ENCODE data around the gene NFASC. TPM values are rescaled to one million over a fixed set of nuclear protein-coding genes. Genes with fewer than 3 reads are reported as not detected.

The NFASC gene
- total and polyA plus RNA-seq, 2 experiments from 2014 or later: 3.9 to 11.7 TPM

DNA sequence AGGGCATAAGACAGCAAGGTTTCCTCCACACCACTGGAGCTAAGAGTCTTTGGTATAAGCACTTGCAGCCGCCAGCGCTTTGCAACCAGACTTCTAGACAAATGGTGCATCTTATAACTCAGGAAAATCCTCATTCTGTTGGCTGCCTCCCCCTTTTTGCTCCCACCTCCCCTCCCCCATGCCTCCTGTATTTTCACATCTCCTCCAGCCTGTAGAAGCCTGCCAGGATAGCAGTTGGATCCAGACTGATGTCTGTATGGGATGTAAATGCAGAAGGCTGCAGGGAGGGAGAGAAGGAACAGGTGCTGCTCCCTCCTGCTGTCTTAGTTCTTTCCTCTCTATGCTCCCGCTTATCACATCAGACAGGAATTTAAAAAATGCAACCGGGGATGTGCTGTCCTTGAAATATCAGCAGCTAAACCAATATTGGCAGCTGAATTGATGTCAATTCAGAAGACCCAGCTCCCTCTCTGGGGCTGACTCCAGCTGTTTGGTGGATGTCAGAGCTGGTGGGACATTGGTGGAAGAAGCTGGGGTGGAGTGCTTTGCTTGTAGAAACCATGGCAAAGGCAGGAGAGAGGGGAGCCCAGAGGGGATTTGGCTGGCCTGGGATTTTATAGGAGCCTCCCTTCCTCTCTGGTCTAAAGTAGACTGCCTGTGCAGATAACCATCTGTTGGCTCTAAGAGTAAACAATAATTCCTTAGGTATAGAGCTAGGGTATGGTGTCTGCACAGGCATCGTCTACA is 53.5 kb downstream of the NFASC start:
- H3K4me1 Mint-ChIP-seq: peaks cover 77% of the 10 kb centered on the region

More for the DNA sequence above, 53.5 kb downstream of the NFASC start:
- Histone ChIP-seq H3K27ac (ENCODE audit: low read depth) (peak overlapping the region; percentile 84), H3K9me2 (ENCODE audit: insufficient read depth) (no peaks in the 10 kb centered on the region), H3K4me3 (peak overlapping the region; percentile 1; the same call in 1 of the 2 replicates), H4K20me1 (replicated peaks; ENCODE audit: insufficient read depth) (no peaks in the 10 kb centered on the region), H3K4me2 (peak overlapping the region; percentile 31; the same call in 1 of the 2 replicates), H3K36me3 (ENCODE audit: insufficient read depth) (no peaks in the 10 kb centered on the region), H2AFZ (no peak overlapping the region), H3K79me2 (replicated peaks; ENCODE audit: insufficient read depth) (no peaks in the 10 kb centered on the region), H3K4me1 (ENCODE audit: insufficient read depth) (peaks cover 76% of the 10 kb centered on the region), H3K27me3 (ENCODE audit: insufficient read depth) (no peaks in the 10 kb centered on the region), H3F3A (replicated peaks; ENCODE audit: low read depth) (no peaks in the 10 kb centered on the region; the same call in 1 of the 2 replicates)
- Mint-ChIP-seq H3K36me3 (ENCODE audit: low read depth) (no peaks in the 10 kb centered on the region), H3K27ac (peak overlapping the region; percentile 87), H3K9me3 (no peaks in the 10 kb centered on the region), H3K27me3 (ENCODE audit: insufficient read depth, low read depth, poor library complexity) (peaks cover 9% of the 10 kb centered on the region), H3K4me3 (peak overlapping the region; percentile 49)
- TF ChIP-seq EZH2phosphoT487 (IDR thresholded peaks at IDR 0.05; ENCODE audit: unreplicated experiment) (no peak), POLR2AphosphoS5 (IDR thresholded peaks at IDR 0.05; ENCODE audit: low read depth) (no peak), ZNF114 (CRISPR knock-in tag; IDR thresholded peaks at IDR 0.05) (no peak), CTCF (conservative IDR thresholded peaks at IDR 0.05; ENCODE audit: low read depth in 2 of 2) (no peak), STAT1 (IDR thresholded peaks at IDR 0.05; ENCODE audit: unreplicated experiment) (no peak), ETS1 (IDR thresholded peaks at IDR 0.05) (no peak), REST (IDR thresholded peaks at IDR 0.05; ENCODE audit: unreplicated experiment) (no peak), NANOG (IDR thresholded peaks at IDR 0.05; ENCODE audit: borderline replicate concordance) (peak; percentile 56; the same call in 1 of the 2 replicates), CREB1 (CRISPR knock-in tag; IDR thresholded peaks at IDR 0.05; ENCODE audit: low read depth) (no peak), EZH2 (IDR thresholded peaks at IDR 0.05; ENCODE audit: low read depth, unreplicated experiment) (no peak)
- TF ChIP-seq, protein P1, sequence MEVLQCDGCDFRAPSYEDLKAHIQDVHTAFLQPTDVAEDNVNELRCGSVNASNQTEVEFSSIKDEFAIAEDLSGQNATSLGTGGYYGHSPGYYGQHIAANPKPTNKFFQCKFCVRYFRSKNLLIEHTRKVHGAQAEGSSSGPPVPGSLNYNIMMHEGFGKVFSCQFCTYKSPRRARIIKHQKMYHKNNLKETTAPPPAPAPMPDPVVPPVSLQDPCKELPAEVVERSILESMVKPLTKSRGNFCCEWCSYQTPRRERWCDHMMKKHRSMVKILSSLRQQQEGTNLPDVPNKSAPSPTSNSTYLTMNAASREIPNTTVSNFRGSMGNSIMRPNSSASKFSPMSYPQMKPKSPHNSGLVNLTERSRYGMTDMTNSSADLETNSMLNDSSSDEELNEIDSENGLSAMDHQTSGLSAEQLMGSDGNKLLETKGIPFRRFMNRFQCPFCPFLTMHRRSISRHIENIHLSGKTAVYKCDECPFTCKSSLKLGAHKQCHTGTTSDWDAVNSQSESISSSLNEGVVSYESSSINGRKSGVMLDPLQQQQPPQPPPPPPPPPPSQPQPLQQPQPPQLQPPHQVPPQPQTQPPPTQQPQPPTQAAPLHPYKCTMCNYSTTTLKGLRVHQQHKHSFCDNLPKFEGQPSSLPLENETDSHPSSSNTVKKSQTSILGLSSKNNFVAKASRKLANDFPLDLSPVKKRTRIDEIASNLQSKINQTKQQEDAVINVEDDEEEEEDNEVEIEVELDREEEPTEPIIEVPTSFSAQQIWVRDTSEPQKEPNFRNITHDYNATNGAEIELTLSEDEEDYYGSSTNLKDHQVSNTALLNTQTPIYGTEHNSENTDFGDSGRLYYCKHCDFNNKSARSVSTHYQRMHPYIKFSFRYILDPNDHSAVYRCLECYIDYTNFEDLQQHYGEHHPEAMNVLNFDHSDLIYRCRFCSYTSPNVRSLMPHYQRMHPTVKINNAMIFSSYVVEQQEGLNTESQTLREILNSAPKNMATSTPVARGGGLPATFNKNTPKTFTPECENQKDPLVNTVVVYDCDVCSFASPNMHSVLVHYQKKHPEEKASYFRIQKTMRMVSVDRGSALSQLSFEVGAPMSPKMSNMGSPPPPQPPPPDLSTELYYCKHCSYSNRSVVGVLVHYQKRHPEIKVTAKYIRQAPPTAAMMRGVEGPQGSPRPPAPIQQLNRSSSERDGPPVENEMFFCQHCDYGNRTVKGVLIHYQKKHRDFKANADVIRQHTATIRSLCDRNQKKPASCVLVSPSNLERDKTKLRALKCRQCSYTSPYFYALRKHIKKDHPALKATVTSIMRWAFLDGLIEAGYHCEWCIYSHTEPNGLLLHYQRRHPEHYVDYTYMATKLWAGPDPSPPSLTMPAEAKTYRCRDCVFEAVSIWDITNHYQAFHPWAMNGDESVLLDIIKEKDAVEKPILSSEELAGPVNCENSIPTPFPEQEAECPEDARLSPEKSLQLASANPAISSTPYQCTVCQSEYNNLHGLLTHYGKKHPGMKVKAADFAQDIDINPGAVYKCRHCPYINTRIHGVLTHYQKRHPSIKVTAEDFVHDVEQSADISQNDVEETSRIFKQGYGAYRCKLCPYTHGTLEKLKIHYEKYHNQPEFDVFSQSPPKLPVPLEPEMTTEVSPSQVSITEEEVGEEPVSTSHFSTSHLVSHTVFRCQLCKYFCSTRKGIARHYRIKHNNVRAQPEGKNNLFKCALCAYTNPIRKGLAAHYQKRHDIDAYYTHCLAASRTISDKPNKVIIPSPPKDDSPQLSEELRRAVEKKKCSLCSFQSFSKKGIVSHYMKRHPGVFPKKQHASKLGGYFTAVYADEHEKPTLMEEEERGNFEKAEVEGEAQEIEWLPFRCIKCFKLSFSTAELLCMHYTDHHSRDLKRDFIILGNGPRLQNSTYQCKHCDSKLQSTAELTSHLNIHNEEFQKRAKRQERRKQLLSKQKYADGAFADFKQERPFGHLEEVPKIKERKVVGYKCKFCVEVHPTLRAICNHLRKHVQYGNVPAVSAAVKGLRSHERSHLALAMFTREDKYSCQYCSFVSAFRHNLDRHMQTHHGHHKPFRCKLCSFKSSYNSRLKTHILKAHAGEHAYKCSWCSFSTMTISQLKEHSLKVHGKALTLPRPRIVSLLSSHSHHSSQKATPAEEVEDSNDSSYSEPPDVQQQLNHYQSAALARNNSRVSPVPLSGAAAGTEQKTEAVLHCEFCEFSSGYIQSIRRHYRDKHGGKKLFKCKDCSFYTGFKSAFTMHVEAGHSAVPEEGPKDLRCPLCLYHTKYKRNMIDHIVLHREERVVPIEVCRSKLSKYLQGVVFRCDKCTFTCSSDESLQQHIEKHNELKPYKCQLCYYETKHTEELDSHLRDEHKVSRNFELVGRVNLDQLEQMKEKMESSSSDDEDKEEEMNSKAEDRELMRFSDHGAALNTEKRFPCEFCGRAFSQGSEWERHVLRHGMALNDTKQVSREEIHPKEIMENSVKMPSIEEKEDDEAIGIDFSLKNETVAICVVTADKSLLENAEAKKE (CRISPR knock-in tag; IDR thresholded peaks at IDR 0.05): peak; percentile 9; the same call in 1 of the 2 replicates
- ATAC-seq: peak; percentile 79
- peak; percentile 93 for DNase-seq (ENCODE audit: low spot score)
